MM.1S (cell line): ENCODE measurements around the gene ASIC4.

ENCODE experiments used
- DNase-seq: peaks from one replicate; pipeline ENCODE4 v3.0.0-alpha.2; 2015
- H2AFZ ChIP-seq: fragments of 300-600 bp; sonication (generic); 2 replicates; pipeline ENCODE4 v1.6.0; 2016; ENCODE audit warnings: antibody characterized with exemption, low read length
- H3F3A ChIP-seq: fragments of 300-600 bp; sonication (generic); 2 replicates; pipeline ENCODE4 v1.6.1; 2016; ENCODE audit warnings: mild to moderate bottlenecking, antibody characterized with exemption, low read length, moderate library complexity, mixed read lengths; ENCODE audit not compliant: insufficient read depth
- H3K27ac ChIP-seq: fragments of 300-600 bp; sonication (generic); 2 replicates; pipeline ENCODE4 v1.5.1; 2016; ENCODE audit warnings: mild to moderate bottlenecking, low read length
- H3K27me3 ChIP-seq: fragments of 300-600 bp; sonication (generic); replicated peaks from 2 replicates; pipeline ENCODE4 v1.6.0; 2016; ENCODE audit warnings: low read length; ENCODE audit not compliant: insufficient read depth
- H3K36me3 ChIP-seq: fragments of 300-600 bp; sonication (generic); replicated peaks from 2 replicates; pipeline ENCODE4 v1.6.1; 2016; ENCODE audit warnings: mild to moderate bottlenecking, low read length, mixed read lengths; ENCODE audit not compliant: insufficient read depth
- H3K4me1 ChIP-seq: fragments of 300-600 bp; sonication (generic); 2 replicates; pipeline ENCODE4 v1.6.1; 2016; ENCODE audit warnings: low read length, mixed read lengths
- H3K4me2 ChIP-seq: fragments of 300-600 bp; sonication (generic); 2 replicates; pipeline ENCODE4 v1.6.0; 2016; ENCODE audit warnings: low read depth, low read length
- H3K4me3 ChIP-seq: fragments of 300-600 bp; sonication (generic); 2 replicates; pipeline ENCODE4 v1.5.1; 2016; ENCODE audit warnings: low read length, mixed read lengths
- H3K79me2 ChIP-seq: fragments of 300-600 bp; sonication (generic); 2 replicates; pipeline ENCODE4 v1.6.1; 2016; ENCODE audit warnings: mixed run types, low read length, mixed read lengths
- H3K9ac ChIP-seq: fragments of 300-600 bp; sonication (generic); 2 replicates; pipeline ENCODE4 v1.6.1; 2016; ENCODE audit warnings: low read length, mixed read lengths
- H3K9me2 ChIP-seq: fragments of 300-600 bp; sonication (generic); replicated peaks from 2 replicates; pipeline ENCODE4 v1.6.1; 2016; ENCODE audit warnings: mild to moderate bottlenecking, low read length, mixed read lengths; ENCODE audit not compliant: insufficient read depth
- H3K9me3 ChIP-seq: fragments of 300-600 bp; sonication (generic); replicated peaks from 2 replicates; pipeline ENCODE4 v1.6.1; 2016; ENCODE audit warnings: mild to moderate bottlenecking, low read length, mixed read lengths; ENCODE audit not compliant: insufficient read depth
- H4K20me1 ChIP-seq: fragments of 300-600 bp; sonication (generic); 2 replicates; pipeline ENCODE4 v1.6.1; 2016; ENCODE audit warnings: mild to moderate bottlenecking, low read length, moderate library complexity, mixed read lengths; ENCODE audit not compliant: insufficient read depth
- EZH2 ChIP-seq: fragments of 300-600 bp; sonication (generic); optimal IDR thresholded peaks from 2 replicates; pipeline ENCODE3; 2017; ENCODE audit warnings: low read depth, mild to moderate bottlenecking, antibody characterized with exemption, low read length, mixed read lengths
- EZH2phosphoT487 ChIP-seq: fragments of 300-600 bp; sonication (generic); IDR thresholded peaks from 2 replicates; pipeline ENCODE4 v1.6.1; 2018; ENCODE audit warnings: antibody characterized with exemption, low read length
- TF ChIP-seq, protein P1 (sequence below): fragments of 300-600 bp; sonication (generic); IDR thresholded peaks from 2 replicates; pipeline ENCODE4 v1.5.1; 2016; ENCODE audit warnings: antibody characterized with exemption, low read length, mixed read lengths

ASIC4 gene

DNA sequence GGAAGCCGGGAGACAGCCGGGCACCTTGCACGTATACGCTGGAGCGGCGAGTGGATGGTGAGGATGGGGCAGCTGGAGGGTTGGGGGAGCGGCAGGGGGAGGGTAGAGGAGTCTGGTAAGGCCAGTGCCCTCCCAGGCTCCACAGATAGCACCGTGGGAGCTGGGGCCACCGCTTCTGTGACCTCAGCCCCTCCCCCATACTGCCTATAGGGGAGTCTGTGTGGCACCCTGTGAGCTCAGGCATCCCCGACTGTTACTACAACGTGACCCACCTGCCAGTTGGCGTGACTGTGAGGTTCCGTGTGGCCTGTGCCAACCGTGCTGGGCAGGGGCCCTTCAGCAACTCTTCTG is 25.5 kb upstream of the ASIC4 start:
- Histone ChIP-seq H3K9ac (no peak overlapping the region), H3K4me1 (no peaks in the 10 kb centered on the region)

DNA sequence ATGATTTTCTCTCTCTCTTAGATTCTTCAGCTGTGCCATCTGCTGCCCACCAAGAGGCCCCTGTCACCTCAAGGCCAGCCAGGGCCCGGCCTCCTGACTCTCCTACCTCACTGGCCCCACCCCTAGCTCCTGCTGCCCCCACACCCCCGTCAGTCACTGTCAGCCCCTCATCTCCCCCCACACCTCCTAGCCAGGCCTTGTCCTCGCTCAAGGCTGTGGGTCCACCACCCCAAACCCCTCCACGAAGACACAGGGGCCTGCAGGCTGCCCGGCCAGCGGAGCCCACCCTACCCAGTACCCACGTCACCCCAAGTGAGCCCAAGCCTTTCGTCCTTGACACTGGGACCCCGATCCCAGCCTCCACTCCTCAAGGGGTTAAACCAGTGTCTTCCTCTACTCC is 25.0 kb upstream of the ASIC4 start:
- no peaks in the 10 kb centered on the region for H3F3A ChIP-seq
- no peak overlapping the region for H3K4me2 ChIP-seq
- H3K36me3 ChIP-seq = no peaks in the 10 kb centered on the region
- DNase-seq = no peak
- no peak overlapping the region for H2AFZ ChIP-seq
- H3K27me3 ChIP-seq = peaks cover 100% of the 10 kb centered on the region
- no peaks in the 10 kb centered on the region for H3K9me3 ChIP-seq
- H3K4me1 ChIP-seq = no peaks in the 10 kb centered on the region
- no peak overlapping the region for H3K9ac ChIP-seq
- no peaks in the 10 kb centered on the region for H4K20me1 ChIP-seq
- no peaks in the 10 kb centered on the region for H3K79me2 ChIP-seq
- no peaks in the 10 kb centered on the region for H3K9me2 ChIP-seq
- TF ChIP-seq EZH2phosphoT487 (no peak), EZH2 (no peak)
- TF ChIP-seq, protein P1, sequence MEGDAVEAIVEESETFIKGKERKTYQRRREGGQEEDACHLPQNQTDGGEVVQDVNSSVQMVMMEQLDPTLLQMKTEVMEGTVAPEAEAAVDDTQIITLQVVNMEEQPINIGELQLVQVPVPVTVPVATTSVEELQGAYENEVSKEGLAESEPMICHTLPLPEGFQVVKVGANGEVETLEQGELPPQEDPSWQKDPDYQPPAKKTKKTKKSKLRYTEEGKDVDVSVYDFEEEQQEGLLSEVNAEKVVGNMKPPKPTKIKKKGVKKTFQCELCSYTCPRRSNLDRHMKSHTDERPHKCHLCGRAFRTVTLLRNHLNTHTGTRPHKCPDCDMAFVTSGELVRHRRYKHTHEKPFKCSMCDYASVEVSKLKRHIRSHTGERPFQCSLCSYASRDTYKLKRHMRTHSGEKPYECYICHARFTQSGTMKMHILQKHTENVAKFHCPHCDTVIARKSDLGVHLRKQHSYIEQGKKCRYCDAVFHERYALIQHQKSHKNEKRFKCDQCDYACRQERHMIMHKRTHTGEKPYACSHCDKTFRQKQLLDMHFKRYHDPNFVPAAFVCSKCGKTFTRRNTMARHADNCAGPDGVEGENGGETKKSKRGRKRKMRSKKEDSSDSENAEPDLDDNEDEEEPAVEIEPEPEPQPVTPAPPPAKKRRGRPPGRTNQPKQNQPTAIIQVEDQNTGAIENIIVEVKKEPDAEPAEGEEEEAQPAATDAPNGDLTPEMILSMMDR = no peak
- H3K4me3 ChIP-seq = no peak overlapping the region
- no peak overlapping the region for H3K27ac ChIP-seq

More for the DNA sequence above, 25.5 kb upstream of the ASIC4 start:
- TF ChIP-seq EZH2 (no peak), EZH2phosphoT487 (no peak)
- TF ChIP-seq, protein P1 = no peak
- DNase-seq = no peak
- Histone ChIP-seq H3K4me2 (no peak overlapping the region), H3K27me3 (peaks cover 100% of the 10 kb centered on the region), H3F3A (no peaks in the 10 kb centered on the region), H3K36me3 (no peaks in the 10 kb centered on the region), H3K9me2 (no peaks in the 10 kb centered on the region), H3K4me3 (no peak overlapping the region), H3K9me3 (no peaks in the 10 kb centered on the region), H4K20me1 (no peaks in the 10 kb centered on the region), H3K79me2 (no peaks in the 10 kb centered on the region), H2AFZ (no peak overlapping the region), H3K27ac (no peak overlapping the region)

DNA sequence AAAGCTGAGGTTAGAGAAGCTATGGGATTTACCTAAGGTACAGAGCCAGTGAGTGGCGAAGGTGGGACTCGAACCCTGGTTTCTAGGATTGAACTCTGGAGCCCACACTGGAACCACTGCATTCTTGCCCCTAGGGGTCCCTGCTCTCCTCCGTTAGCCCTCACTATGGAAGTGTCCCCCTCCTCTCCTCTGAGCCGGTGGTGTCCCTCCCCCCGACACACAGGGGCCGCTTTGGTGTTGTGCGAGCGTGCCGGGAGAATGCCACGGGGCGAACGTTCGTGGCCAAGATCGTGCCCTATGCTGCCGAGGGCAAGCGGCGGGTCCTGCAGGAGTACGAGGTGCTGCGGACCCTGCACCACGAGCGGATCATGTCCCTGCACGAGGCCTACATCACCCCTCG is 24.1 kb upstream of the ASIC4 start:
- no peaks in the 10 kb centered on the region for H3K9me2 ChIP-seq
- H3K79me2 ChIP-seq = no peaks in the 10 kb centered on the region
- H3K9ac ChIP-seq = no peak overlapping the region
- no peaks in the 10 kb centered on the region for H4K20me1 ChIP-seq
- H3K9me3 ChIP-seq = no peaks in the 10 kb centered on the region
- no peak overlapping the region for H3K4me2 ChIP-seq
- TF ChIP-seq, protein P1 = no peak
- no peak for TF ChIP-seq EZH2phosphoT487
- no peak for TF ChIP-seq EZH2
- H3F3A ChIP-seq = no peaks in the 10 kb centered on the region
- no peak for DNase-seq
- H3K4me3 ChIP-seq = no peak overlapping the region
- H3K27me3 ChIP-seq = peaks cover 100% of the 10 kb centered on the region
- no peak overlapping the region for H3K27ac ChIP-seq
- no peaks in the 10 kb centered on the region for H3K4me1 ChIP-seq
- H3K36me3 ChIP-seq = no peaks in the 10 kb centered on the region
- H2AFZ ChIP-seq = no peak overlapping the region
